ENCODE measurements around the gene GATC.
A peak's percentile ranks its signal among the peaks of the same experiment; 100 is the strongest.
"Not testable (repeated sequence)": the region's sequence is repeated elsewhere in the genome, so short reads cannot be mapped to it uniquely, and the experiment has no call there.

GATC gene

DNA sequence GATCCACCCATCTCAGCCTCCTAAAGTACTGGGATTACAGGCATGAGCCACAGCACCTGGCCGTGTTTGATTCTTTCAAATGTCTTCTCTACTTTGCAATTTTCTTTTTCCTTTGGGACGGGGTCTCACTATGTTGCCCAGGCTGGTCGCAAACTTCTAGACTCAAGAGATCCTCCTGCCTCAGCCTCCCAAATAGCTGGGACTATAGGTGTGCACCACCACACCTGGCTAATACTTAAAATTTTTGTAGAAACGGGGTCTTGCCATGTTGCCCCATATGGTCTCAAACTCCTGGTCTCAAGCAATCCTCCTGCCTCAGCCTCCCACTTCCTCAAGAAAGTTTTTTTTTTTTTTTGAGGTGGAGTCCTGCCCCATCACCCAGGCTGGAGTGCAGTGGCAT is 1.7 kb downstream of the GATC start:
- Histone ChIP-seq H3K4me2 (peak overlapping the region; percentile 82 to 99 (median 95)), H3K9me3 (replicated peaks in 1 of 11) (no peaks in the 10 kb centered on the region), H3K4me1 (peaks cover 27 to 42% (median 37%) of the 10 kb centered on the region in 10 experiments), H3K27ac (no peak overlapping the region), H3K27me3 (no peaks in the 10 kb centered on the region), H3K9ac (peak overlapping the region in 10 of 11 experiments; percentile 87 to 92 (median 90); a peak in 13 of 22 replicates), H3K36me3 (peaks cover 51 to 77% (median 68%) of the 10 kb centered on the region in 11 experiments), H3K4me3 (peak overlapping the region; percentile 78 to 99 (median 96); a peak in 16 of 20 replicates), H4K20me1 (peaks cover 11 to 86% (median 68%) of the 10 kb centered on the region in 11 experiments; a peak in 20 of 22 replicates)
- no peak for TF ChIP-seq Cebpa-rat (IDR thresholded peaks at IDR 0.05)

DNA sequence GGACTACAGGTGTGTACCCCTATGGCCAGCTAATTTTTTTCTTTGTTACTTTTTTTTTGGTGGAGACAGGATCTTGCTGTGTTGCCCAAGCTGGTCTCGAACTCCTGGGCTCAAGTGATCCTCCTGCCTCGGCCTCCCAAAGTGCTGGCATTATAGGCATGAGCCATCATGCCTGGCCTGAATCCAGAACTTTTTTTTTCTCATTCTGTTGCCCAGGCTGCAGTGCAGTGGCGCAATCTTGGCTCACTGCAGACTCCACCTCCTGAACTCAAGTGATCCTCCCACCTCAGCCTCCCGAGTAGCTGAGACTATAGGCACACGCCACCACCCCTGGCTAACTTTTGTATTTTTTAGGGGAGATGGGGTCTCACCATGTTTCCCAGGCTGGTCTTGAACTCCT is 6.3 kb downstream of the GATC start:
- 0 out of 22 replicates have a peak overlapping the region, but pooled peaks of 1 of the 11 experiments have one; percentile 15 for H3K9ac ChIP-seq
- peaks cover 68 to 100% (median 90%) of the 10 kb centered on the region in 11 experiments for H3K36me3 ChIP-seq
- not testable (repeated sequence) for H3K9me3 ChIP-seq (replicated peaks in 1 of 11); H3K4me3 ChIP-seq; H3K27me3 ChIP-seq; H3K27ac ChIP-seq; H3K4me2 ChIP-seq
- H4K20me1 ChIP-seq, result peaks cover 39 to 98% (median 89%) of the 10 kb centered on the region in 11 experiments; a peak in 21 of 22 replicates
- H3K4me1 ChIP-seq, result peaks cover 9 to 25% (median 19%) of the 10 kb centered on the region in 10 experiments

DNA sequence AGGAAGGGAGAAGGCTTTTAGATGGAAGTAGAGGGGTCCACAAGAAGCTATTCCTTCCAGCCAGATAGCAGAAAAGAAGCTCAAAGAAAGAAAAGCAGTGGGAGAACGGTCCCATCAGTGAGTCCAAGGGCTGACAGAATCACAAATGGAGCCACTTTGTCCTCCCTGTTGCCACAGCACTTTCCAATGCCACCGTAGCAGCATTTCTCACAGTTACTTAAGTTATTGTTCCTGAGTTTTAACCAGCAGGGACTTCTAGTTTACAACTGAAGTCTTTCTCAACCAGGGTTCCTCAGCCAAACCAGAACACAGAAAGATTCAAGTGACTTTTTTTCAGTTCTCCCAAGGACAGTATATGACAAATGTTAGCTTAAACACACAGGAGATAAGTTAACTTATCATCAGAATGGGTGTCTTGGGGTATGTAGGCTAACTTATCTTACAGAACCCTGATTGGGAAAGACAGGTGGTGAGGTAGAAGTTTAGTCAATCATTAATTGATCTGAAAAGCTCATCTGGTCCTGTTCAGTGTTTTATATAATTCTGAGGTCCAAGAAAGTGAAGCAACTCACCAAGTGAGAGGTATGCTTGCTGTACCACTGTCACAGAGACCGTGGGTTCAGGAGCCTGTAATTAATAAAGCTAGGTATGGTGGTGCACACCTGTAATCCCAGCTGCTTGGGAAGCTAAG is 7.0 kb downstream of the GATC start:
- Histone ChIP-seq H3K9me3 (replicated peaks in 1 of 11) (no peaks in the 10 kb centered on the region), H3K27ac (no peak overlapping the region), H3K4me2 (no peak overlapping the region), H3K4me3 (no peak overlapping the region), H3K4me1 (peaks cover 2 to 18% (median 12%) of the 10 kb centered on the region in 10 experiments; a peak in 19 of 20 replicates), H3K9ac (no peak overlapping the region), H3K36me3 (peaks cover 75 to 100% (median 92%) of the 10 kb centered on the region in 11 experiments), H3K27me3 (no peaks in the 10 kb centered on the region), H4K20me1 (peaks cover 40 to 98% (median 89%) of the 10 kb centered on the region in 11 experiments; a peak in 21 of 22 replicates)
- TF ChIP-seq Cebpa-rat (IDR thresholded peaks at IDR 0.05), result no peak

DNA sequence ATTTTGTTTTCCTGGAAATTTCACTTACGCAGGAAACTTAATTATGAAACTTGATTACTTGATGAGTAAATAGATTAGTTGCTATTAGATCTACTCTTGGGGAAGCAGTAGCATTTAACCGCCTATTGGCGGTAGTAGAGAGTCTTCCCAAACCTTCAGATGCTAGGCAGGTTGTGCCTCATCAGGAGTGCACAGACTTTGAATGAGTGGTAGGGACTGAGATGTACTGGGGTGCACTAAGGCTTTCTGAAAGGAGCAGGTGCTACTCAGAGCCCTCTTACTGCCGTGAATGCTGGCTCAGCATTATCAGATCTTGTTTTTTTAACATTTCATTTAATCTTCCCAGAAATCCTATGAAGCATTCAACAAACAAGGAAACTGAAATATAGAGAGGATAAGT is 7.7 kb downstream of the GATC start:
- no peak for TF ChIP-seq Cebpa-rat (IDR thresholded peaks at IDR 0.05)
- H3K27me3 ChIP-seq, result no peaks in the 10 kb centered on the region
- H3K4me2 ChIP-seq, result no peak overlapping the region
- H3K4me1 ChIP-seq, result peaks cover 0 to 14% (median 9%) of the 10 kb centered on the region in 10 experiments; a peak in 16 of 20 replicates
- peaks cover 82 to 100% (median 94%) of the 10 kb centered on the region in 11 experiments for H3K36me3 ChIP-seq
- H3K9ac ChIP-seq, result no peak overlapping the region
- H3K27ac ChIP-seq, result no peak overlapping the region
- peaks cover 44 to 98% (median 94%) of the 10 kb centered on the region in 11 experiments; a peak in 21 of 22 replicates for H4K20me1 ChIP-seq
- no peak overlapping the region for H3K4me3 ChIP-seq
- no peaks in the 10 kb centered on the region for H3K9me3 ChIP-seq (replicated peaks in 1 of 11)

DNA sequence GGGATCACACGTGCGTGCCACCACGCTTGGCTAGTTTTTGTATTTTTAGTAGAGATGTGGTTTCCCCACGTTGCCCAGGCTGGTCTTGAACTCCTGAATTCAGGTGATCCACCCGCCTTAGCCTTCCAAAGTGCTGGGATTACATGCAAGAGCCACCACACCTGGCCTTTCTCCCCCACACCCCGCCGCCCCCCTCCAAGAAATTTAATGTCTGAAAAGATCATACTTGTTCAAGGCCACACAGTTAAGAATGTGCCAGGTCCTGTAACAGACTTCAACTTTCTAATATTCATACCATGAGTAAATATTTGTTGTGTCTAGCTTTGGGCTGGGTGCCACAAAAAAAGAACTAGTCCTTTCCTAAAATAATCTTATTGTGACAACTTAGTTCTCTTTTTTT is 9.1 kb downstream of the GATC start:
- peak overlapping the region in 4 of 11 experiments; percentile 6 to 48 (median 33); a peak in 7 of 22 replicates for H3K4me2 ChIP-seq
- no peaks in the 10 kb centered on the region for H3K27me3 ChIP-seq
- peak overlapping the region in 2 of 11 experiments; percentile 0 to 22; a peak in 2 of 22 replicates for H3K27ac ChIP-seq
- no peak for TF ChIP-seq Cebpa-rat (IDR thresholded peaks at IDR 0.05)
- H3K9ac ChIP-seq, result peak overlapping the region in 1 of 11 experiments; percentile 15; a peak in 2 of 22 replicates
- H3K9me3 ChIP-seq (replicated peaks in 1 of 11), result no peaks in the 10 kb centered on the region
- peaks cover 51 to 98% (median 94%) of the 10 kb centered on the region in 11 experiments; a peak in 21 of 22 replicates for H4K20me1 ChIP-seq
- peaks cover 0 to 14% (median 9%) of the 10 kb centered on the region in 10 experiments; a peak in 15 of 20 replicates for H3K4me1 ChIP-seq
- H3K36me3 ChIP-seq, result peaks cover 83 to 100% (median 96%) of the 10 kb centered on the region in 11 experiments
- H3K4me3 ChIP-seq, result no peak overlapping the region

DNA sequence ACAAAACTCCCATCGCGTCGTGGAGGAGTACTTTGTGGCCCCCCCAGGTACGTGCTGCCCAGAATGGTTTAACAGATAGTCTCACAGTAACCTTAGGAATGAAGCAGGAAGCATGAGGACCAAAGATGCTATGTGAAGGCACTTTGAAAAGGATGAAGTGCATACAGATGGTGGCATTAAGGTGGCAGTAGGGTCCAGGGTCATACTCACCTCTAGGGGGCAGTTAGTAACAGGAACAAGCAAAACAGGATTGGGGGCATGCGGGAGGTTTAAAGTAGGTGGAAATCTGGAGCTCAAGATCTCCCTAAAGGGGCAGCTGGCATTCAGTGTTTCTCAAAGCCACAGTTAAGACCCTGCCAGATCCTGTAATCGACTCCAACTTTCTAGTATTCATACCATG is 10.9 kb downstream of the GATC start:
- H3K36me3 ChIP-seq, result peaks cover 86 to 100% (median 97%) of the 10 kb centered on the region in 11 experiments
- H4K20me1 ChIP-seq, result peaks cover 55 to 100% (median 99%) of the 10 kb centered on the region in 11 experiments; a peak in 21 of 22 replicates
- H3K4me1 ChIP-seq, result peaks cover 0 to 14% (median 9%) of the 10 kb centered on the region in 10 experiments; a peak in 15 of 20 replicates
- no peaks in the 10 kb centered on the region for H3K9me3 ChIP-seq (replicated peaks in 1 of 11)
- TF ChIP-seq Cebpa-rat (IDR thresholded peaks at IDR 0.05), result no peak
- no peak overlapping the region for H3K4me3 ChIP-seq
- H3K27me3 ChIP-seq, result no peaks in the 10 kb centered on the region
- no peak overlapping the region for H3K27ac ChIP-seq
- H3K9ac ChIP-seq, result no peak overlapping the region
- no peak overlapping the region for H3K4me2 ChIP-seq

DNA sequence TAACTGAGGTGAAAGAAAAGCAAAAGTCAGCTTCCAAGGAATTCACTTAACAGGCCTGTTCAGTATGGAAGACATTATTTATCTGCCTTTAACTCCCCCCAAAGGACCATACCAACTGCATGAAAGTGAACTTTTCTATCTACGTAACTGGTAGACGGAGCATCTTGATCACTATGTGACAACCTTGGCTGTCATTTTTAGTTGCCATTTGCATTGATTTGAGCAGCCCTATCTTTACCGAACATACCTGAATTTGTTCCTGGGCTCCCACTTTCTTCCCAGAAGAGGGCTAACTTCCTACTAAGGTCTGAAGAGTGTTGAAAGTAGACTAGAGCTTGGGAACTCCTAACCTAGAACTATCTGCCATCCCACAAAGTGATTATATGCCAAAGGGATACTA is 13.9 kb downstream of the GATC start:
- Histone ChIP-seq H3K9ac (no peak overlapping the region), H4K20me1 (peaks cover 64 to 100% (median 99%) of the 10 kb centered on the region in 11 experiments)

DNA sequence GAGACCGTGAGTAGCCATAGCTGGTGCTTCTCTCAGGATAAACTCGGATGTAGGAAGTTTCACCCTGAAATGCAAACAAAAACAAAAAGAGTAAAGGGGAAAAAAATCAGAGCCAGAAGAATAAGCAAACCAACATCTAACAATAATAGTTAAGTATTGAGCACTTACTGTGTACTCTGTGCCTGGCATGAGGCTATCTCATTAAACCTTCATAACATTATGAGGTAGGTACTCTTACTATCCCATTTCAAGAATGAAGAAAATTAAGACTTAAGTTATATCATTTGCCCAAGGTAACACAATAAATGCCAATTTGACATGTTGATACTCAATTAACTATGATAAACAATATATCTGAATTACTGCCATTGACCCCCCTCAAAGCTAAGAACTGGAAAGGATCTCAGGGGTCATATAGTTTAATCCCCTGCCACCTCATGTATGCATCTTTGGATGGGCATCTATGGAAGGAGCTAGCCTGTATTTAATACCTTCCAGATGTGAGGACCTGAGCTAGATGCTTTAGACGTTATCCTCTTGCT is 15.9 kb downstream of the GATC start:
- Histone ChIP-seq H4K20me1 (peaks cover 69 to 100% (median 99%) of the 10 kb centered on the region in 11 experiments), H3K9me3 (replicated peaks in 1 of 11) (no peaks in the 10 kb centered on the region), H3K27ac (no peak overlapping the region), H3K27me3 (no peaks in the 10 kb centered on the region), H3K4me2 (no peak overlapping the region), H3K4me1 (peaks cover 6 to 21% (median 13%) of the 10 kb centered on the region in 10 experiments), H3K9ac (no peak overlapping the region), H3K36me3 (peaks cover 95 to 100% (median 100%) of the 10 kb centered on the region in 11 experiments), H3K4me3 (no peak overlapping the region)
- TF ChIP-seq Cebpa-rat (IDR thresholded peaks at IDR 0.05), result no peak

More for the DNA sequence above, 13.9 kb downstream of the GATC start:
- no peak for TF ChIP-seq Cebpa-rat (IDR thresholded peaks at IDR 0.05)
- Histone ChIP-seq H3K36me3 (peaks cover 95 to 100% (median 99%) of the 10 kb centered on the region in 11 experiments), H3K4me1 (peaks cover 1 to 10% (median 4%) of the 10 kb centered on the region in 10 experiments; a peak in 16 of 20 replicates), H3K4me2 (no peak overlapping the region), H3K9me3 (replicated peaks in 1 of 11) (no peaks in the 10 kb centered on the region), H3K27me3 (no peaks in the 10 kb centered on the region), H3K4me3 (no peak overlapping the region), H3K27ac (no peak overlapping the region)

DNA sequence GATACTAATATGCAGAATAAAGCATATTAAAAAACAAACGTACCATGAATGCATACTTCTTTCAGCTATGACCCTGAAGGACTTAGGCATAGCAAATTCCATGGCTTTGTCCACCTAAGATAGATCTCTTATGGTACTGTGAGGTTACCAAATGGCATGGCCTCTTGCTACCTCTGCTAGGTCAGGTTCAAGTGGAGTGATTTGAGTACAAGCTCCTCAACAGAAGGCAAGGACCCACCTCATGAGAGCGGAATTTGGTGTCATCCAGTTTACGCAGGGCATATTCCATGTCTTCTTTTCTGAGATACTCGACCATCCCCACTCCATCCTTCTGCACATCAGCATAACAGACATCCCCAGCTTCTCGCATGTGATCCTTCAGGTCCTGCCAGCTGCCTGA is 17.5 kb downstream of the GATC start:
- no peak for TF ChIP-seq Cebpa-rat (IDR thresholded peaks at IDR 0.05)
- Histone ChIP-seq H3K4me3 (no peak overlapping the region), H3K9ac (no peak overlapping the region), H3K27ac (no peak overlapping the region), H4K20me1 (peaks cover 77 to 100% (median 99%) of the 10 kb centered on the region in 11 experiments), H3K36me3 (peaks cover 83 to 93% (median 91%) of the 10 kb centered on the region in 11 experiments), H3K4me2 (no peak overlapping the region), H3K9me3 (replicated peaks in 1 of 11) (no peaks in the 10 kb centered on the region), H3K4me1 (peaks cover 17 to 30% (median 23%) of the 10 kb centered on the region in 10 experiments), H3K27me3 (no peaks in the 10 kb centered on the region)

Data from BLaER1 treated with 17β-estradiol and CSF1 and Interleukin-3, amounts not matched to agents 10 nM and 100 nM (cell line).